GM18502 (cell line): ENCODE data around the gene FAU.

ENCODE experiments used
- ATAC-seq: cut with Tn5 transposase; IDR thresholded peaks from one replicate; pipeline ENCODE4 v1.9.1; 2021; ENCODE audit warnings: mild to moderate bottlenecking; ENCODE audit not compliant: unreplicated experiment, poor library complexity

The FAU gene

DNA sequence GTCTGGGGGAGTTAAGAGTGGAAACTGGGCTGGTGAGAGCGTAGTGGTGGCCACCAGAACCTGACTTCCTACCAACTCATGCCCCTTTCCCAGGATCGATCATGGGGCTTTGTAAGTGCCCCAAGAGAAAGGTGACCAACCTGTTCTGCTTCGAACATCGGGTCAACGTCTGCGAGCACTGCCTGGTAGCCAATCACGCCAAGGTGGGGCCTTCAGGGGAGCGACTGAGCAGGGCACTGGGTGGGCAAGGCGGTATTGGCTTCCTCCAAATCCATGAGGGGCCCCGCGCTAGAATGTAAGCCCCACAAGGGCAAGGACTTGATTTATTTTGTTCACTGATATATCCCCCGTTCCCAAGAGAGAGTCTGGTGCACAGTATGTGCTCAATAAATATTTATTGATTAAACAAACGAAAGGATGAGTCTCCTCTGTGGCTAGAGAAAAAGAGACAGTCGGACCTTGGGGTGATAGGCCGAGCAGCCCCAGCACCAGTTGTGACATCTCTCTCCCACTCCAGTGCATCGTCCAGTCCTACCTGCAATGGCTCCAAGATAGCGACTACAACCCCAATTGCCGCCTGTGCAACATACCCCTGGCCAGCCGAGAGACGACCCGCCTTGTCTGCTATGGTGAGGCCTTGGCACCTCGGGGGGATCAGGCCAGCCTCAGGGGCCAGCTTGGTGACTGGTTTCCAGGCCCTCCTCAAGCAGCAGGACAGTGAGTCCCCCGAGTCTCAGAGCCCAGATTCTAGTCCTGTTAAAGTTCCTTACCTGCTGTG, 37.1 kb downstream of the FAU start:
- peak; percentile 20 for ATAC-seq

DNA sequence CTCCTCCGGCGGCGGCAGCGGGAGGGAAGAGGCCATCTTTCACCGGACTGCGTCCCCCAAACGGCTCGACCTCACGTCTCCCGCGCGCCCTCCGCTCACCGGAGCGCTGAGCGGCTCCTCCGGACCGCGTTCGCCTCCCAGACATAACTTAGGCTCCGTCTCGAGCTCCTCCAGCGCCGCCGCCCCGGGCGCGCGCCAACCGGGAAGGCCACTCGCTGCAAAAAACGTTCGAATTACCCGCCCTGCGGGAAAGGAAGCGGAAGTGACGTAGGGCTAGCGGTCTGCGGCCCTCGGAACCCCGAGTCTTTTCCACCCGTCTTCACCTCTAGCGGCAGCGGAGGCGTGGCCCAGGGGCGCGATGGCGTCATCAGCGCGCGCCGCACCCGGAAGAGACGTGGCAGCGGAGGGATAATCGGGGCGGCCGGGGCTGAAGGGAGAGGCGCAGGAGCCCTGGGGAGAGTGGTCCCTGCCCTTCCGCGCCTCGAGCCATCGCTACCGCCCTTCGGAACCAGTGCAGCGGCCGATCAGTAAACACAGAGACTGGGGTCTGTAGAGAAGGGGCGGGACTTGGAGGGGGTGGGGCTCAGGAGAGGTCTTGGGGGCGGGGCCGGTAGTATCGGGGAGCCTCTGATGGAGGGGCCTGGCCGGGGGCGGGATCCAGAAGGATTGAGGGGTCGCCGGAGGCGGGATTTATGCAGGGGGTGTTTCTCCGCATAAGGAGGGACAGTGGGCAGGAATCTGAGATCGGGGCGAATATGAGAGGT, 37.9 kb downstream of the FAU start, which contains the start of the genes CDCA5 and ZFPL1:
CDCA5 (minus strand) TSS at position 207 of the 764 bp plus-strand sequence; CDS start at position 145, 62 bp downstream.
ZFPL1 (plus strand) TSS at position 389 of the 764 bp plus-strand sequence. CDS start 477 bp downstream, outside the sequence.
- peak; percentile 80 for ATAC-seq

DNA sequence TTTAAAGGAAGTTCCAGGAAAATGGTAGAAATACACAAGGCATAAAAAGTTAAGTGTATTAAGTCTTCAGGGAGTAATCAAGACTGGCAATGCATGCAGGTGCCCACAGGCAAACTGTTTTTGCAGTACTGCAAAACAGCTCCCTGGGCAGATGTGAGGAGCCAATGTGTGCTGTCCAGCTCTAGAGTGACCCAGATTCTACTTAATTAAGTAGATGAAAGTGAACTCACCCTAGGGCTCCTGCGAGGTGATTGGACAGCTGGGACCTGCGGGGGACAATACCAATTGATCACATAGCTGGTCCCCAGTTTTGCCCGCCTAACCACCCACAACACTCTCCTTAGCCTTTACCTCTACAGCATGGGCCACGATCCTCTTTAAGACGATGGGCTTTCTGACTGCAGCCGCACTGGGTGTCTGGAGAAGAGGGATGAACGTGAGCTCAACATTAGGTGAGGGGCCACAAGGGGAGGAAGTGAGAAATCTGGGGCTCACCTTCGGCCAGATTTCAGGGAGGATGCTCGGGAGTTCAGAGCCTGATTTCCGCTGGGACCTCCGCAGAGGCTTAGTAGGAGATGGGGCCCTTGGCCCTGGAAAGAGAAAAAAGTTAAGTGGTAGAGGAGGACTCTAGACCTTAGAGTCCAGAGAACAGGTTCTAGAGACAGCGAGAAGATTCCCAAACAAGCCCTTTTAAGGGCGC, 38.6 kb downstream of the FAU start:
- ATAC-seq = peak; percentile 3

DNA sequence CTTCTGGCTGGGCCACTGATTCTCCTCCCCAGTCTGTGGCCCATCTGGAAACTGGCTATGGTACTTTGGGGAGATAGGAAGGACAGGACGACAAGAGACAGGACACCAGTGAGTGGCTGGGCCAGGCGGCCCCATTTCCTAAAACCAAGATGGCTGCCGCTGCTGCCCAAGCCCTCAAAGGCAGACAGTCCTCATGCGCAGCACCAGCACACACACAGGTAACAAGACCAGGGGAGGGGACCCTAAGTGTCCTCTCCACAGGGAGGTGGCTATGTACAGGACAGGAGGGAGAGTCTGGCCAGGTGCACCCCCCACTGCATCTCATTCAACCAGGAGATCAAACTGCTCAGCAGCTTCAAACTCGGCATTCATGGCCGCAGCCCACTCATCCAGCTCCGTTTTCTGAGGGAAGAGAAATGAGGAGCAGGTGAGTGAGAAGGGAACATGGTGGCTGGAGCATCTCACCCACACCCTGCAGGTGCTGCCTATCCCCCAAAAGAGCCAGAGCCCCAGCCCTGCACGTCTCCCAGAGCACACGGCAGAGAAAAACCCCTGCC, 43.1 kb downstream of the FAU start:
- no peak for ATAC-seq

DNA sequence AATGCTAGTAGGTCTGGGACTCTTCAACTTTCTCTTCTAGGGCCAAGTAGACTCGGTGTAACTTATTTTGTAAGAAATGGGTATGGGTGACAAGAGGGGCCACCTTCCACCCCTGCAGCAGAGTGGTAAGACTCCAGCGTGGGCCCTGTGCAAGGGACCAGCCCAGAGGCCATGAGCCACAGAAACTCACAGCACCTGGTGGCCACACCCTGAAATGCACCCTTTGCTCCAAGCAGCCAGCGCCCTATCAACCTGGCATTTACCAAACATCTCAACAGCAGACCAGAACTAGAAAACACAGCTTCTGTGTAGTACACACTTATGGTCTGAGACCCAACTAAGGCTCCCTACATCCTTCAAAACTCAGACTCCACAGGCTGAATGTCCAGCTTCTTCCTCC, 43.8 kb downstream of the FAU start:
- ATAC-seq = no peak

DNA sequence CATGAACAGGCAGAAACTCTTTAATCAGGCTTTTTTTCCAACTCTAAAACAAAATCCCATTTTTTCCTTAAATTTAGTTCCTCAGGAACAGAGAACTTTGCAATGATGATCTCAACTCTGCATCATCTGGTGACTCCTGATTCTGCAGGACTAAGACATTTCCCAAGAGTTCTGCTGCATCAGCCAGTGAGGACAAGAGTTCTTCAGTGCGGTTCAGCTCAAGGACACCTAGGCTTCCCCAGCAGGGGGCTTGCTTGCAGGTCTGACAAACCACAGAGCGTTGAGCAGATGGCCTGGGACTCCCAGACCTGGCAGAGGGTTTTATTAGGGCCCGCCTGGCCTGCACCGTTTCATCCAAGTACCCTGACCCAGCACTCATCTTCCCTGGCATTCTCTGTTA, 44.5 kb downstream of the FAU start:
- ATAC-seq = no peak

DNA sequence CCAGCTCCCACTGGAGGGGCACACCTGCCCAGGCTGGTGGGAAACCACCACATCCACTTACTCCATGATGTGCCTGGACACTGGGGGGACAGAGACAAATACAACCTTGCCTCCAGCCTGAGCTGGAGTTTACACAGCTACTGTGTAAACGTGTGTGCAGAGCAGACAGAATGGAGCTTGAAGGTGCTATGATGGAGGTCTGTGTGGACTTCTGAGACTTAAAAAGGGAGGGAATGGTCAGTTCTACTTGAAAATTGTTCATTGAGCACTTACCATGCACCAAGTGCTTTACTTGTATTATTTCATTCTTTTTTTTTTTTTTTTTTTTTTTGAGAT, 49.3 kb downstream of the FAU start:
- ATAC-seq = no peak

DNA sequence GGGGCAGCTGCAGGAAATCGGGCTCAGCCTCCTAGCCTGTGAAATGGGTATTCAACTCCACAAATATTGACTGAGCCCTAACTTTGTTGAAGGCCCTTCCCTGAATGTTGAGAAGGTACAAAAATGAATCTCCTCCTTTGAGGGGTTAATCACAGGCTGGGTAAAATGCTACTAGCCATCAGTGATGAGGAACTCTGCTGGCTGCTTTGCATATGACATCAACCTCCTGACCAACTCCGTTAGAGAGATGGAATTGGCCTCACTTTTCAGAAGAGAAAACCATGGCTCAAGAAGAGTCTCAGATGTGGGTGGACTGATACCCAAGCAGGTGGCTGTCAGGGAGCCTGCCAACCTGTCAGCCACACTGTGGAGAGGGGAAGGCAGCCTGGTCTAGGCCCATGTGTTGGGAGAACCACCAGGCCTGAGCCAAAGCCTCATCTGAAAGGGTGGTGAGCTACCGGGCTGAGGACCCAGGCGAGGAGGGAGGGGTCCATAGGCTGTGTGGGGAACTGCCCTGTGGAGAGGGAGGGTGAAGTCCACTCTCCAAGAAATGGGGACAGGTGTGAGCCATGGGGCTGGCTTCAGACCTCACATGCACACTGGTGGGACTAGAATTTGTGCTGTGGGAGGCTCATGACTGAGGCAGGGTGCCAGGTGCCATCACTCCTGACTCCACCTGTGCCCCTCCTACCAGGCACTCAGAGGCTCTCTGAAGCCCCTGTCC, 49.9 kb downstream of the FAU start:
- no peak for ATAC-seq
